HEK293 (cell line): Measurements from ENCODE around the gene OPN1MW.
"Not testable (repeated sequence)": the region's sequence is repeated elsewhere in the genome, so short reads cannot be mapped to it uniquely, and the experiment has no call there.

Experiments
- ZNF10 ChIP-seq: fragments of 450-650 bp; formaldehyde crosslinking; IDR thresholded peaks from 2 replicates; pipeline ENCODE4 v1.5.1; 2017; ENCODE audit warnings: missing biosample characterization, missing genetic modification characterization
- ZNF341 ChIP-seq: fragments of 450-650 bp; formaldehyde crosslinking; IDR thresholded peaks from 2 replicates; pipeline ENCODE4; 2016; ENCODE audit warnings: low read depth, missing biosample characterization, missing genetic modification characterization
- ZNF391 ChIP-seq: fragments of 450-650 bp; formaldehyde crosslinking; IDR thresholded peaks from 2 replicates; pipeline ENCODE4 v1.5.1; 2016; ENCODE audit warnings: low read depth, missing biosample characterization, missing genetic modification characterization, borderline replicate concordance
- ZNF785 ChIP-seq: fragments of 450-650 bp; formaldehyde crosslinking; IDR thresholded peaks from 2 replicates; pipeline ENCODE4 v1.5.1; 2016; ENCODE audit warnings: missing biosample characterization, missing genetic modification characterization
- TF ChIP-seq, protein P1 (sequence below): fragments of 450-650 bp; formaldehyde crosslinking; IDR thresholded peaks from 2 replicates; pipeline ENCODE4 v1.5.1; 2016; ENCODE audit warnings: missing biosample characterization, missing genetic modification characterization
- TF ChIP-seq, protein P2 (sequence below): fragments of 450-650 bp; formaldehyde crosslinking; IDR thresholded peaks from 2 replicates; pipeline ENCODE4 v1.5.1; 2017; ENCODE audit warnings: missing biosample characterization, missing genetic modification characterization

DNA sequence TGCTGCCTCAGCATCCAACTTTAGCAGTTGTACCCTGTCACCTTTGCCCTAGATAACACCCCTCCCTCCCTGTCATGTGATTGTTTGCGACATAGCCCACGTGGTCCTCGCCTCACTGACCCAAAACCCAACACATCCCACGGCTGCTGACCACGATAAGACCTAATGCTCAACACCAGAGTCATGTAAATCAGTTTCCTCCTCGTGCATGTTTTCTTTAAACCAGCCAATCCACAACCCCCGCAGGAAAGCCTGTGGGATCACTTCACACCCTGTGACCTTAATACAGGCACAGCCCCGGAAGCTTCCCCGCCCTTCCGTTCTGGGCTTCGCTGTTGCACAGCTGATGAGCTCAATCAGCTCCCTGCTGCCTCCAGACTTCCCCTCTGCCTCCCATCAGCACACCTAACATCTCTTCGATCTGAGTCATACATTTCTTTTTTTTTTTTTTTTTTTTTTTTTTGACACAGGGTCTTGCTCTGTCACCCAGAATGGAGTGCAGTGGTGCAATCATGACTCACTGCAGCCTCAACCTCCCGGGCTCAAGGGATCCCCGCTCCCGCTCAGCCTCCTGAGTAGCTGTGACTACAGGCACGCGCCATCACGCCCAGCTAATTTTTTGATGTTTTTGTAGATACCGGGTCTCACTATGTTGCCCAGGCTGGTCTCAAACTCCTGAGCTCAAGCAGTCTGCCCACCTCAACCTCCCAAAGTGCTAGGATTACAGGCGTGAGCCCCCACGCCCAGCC lies 27.4 kb downstream of the OPN1MW start:
- TF ChIP-seq ZNF785, ZNF391, ZNF10, ZNF341 (tag by site-specific recombination): not testable (repeated sequence)
- TF ChIP-seq, protein P1, sequence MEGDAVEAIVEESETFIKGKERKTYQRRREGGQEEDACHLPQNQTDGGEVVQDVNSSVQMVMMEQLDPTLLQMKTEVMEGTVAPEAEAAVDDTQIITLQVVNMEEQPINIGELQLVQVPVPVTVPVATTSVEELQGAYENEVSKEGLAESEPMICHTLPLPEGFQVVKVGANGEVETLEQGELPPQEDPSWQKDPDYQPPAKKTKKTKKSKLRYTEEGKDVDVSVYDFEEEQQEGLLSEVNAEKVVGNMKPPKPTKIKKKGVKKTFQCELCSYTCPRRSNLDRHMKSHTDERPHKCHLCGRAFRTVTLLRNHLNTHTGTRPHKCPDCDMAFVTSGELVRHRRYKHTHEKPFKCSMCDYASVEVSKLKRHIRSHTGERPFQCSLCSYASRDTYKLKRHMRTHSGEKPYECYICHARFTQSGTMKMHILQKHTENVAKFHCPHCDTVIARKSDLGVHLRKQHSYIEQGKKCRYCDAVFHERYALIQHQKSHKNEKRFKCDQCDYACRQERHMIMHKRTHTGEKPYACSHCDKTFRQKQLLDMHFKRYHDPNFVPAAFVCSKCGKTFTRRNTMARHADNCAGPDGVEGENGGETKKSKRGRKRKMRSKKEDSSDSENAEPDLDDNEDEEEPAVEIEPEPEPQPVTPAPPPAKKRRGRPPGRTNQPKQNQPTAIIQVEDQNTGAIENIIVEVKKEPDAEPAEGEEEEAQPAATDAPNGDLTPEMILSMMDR (tag by site-specific recombination): not testable (repeated sequence)
- TF ChIP-seq, protein P2, sequence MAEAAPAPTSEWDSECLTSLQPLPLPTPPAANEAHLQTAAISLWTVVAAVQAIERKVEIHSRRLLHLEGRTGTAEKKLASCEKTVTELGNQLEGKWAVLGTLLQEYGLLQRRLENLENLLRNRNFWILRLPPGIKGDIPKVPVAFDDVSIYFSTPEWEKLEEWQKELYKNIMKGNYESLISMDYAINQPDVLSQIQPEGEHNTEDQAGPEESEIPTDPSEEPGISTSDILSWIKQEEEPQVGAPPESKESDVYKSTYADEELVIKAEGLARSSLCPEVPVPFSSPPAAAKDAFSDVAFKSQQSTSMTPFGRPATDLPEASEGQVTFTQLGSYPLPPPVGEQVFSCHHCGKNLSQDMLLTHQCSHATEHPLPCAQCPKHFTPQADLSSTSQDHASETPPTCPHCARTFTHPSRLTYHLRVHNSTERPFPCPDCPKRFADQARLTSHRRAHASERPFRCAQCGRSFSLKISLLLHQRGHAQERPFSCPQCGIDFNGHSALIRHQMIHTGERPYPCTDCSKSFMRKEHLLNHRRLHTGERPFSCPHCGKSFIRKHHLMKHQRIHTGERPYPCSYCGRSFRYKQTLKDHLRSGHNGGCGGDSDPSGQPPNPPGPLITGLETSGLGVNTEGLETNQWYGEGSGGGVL (tag by site-specific recombination): not testable (repeated sequence)
